Stromal cell of bone marrow (primary cell): ENCODE measurements around the gene ZFAND3.

ENCODE experiments used
- DNase-seq: peaks from one replicate; pipeline ENCODE4 v3.0.0-alpha.2; 2012; ENCODE audit warnings: low read depth

The ZFAND3 gene

DNA sequence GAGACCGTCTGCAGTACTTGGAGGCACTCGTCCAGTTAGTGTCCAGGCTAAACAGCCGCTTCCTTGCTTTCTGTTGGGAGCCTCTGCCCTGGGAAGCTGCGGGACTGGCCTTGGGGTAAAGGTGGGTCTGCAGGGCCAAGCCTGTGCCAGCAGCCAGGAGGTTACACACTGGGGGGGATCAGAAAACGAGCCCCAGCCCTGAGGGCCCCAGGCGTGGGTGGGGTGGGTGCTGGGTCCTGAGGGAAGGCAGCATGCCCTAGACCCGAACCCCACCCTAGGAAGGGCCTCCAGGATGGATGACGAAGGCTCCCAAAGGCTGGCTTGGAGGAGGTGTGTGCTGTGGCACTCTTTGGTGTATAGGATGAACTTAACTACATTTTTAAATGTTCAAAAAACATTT lies 335.2 kb downstream of the ZFAND3 start:
- no peak for DNase-seq

GRCh38 chr6:38155144-38155543 lies 335.6 kb downstream of the ZFAND3 start:
- DNase-seq = no peak

DNA sequence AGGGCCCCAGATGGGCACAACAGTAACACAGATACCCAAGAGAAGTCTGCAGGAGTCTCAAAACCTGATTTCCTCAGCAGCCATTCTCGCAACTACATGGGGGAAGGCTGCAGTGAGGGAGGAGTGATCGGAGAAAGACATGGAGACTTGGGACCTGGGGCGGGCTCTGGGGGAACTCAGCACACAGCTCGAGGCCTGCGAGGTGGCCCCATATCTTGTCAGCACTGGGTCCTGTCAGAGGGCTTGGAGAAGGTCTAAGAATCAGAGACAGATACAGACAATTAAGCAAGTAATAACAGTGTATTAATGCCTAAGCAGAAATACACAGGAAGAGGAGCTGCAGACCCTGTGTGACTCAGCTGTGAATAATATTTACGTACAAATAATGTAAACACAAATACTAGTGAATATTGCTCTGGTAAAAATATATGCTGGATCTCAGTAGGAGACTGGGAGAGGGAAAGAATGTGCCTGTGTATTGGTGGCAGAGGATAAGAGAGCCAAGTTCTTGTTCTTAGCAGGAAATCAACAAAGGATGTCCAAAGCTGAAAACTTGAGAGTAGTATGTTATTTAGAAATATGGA lies 336.2 kb downstream of the ZFAND3 start:
- no peak for DNase-seq

DNA sequence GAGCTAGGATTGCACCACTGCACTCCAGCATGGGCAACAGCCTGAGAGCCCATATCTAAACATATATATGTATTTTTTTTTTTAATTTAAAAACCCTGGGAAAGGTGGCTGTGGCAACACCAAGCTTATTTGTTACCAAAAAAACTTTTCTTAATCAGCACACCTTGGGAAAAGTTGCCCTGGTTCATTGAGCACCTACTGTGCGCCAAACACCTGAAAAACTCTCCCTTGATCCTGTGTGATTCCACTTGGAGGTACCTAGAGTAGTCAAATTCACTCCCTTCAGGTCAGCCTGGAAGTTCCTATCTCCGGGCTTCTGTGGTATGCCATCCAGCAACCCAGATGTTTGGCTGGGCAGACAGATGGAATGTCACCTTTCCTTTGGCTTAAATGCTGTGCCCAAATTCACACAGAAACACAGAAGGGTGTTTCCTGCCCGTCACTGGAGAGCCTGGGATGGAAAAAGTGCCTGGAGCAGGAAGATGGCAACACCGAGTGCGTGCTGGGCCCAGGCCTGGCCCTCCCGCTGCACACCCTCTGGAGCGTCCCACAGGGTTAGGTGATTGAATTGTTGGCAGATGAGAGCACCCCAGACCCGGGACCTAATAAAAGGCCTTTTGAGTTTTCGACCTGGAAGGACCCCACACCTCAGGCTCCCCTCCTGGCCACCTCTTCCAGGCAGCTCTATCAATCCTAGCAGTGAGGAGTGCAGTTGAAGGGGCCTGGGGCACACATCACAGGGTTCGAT lies 337.5 kb downstream of the ZFAND3 start:
- no peak for DNase-seq

- no peak for DNase-seq
Measured at GRCh38 chr6:38157905-38158304, 338.4 kb downstream of the ZFAND3 start.

DNA sequence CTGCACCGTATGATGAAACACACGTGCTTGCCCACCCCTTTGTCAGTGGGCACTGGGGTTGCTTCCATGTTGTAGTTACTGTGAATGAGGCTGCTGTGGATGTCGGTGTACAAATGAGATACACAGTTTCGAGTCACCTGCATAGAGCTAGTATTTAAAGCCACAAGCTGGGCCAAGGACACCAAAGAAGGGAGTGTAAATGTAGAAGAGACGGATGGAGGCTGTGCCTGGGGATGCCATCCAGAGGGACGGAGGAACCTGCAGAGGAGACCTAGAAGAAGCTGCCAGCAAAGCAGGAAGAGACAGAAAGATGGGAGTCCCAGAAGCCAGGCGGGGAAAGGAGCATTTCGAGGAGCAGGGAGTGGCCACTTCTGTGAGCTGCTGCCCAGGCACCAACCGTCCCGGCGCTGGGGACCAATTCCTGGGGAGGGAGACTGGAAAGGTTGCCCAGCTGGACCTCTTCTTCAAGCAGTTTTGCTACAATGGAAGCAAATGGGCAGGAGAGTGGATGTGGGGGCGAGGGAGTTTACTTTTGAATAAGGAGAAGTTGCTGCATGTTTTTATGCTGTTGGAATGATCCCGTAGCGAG lies 339.3 kb downstream of the ZFAND3 start:
- no peak for DNase-seq

DNA sequence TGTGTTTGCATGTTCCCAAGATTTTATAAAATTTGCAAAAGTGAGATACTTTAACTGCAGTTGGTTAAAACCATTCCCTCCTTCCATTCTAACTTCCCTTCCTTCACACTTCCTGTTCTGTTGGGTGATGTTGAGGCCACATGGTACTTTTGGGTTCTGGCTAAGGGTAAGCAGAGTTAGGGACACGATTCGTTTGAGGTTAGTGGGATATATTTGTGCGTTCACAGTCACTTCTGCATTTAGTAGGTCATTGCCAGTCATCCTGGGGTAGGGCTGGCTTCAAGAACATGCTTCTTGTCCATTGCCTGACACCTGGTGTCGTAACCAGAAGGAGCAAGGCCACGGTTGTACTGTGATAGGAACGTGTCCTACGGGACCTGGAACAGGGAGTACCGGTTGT lies 340.1 kb downstream of the ZFAND3 start:
- no peak for DNase-seq

DNA sequence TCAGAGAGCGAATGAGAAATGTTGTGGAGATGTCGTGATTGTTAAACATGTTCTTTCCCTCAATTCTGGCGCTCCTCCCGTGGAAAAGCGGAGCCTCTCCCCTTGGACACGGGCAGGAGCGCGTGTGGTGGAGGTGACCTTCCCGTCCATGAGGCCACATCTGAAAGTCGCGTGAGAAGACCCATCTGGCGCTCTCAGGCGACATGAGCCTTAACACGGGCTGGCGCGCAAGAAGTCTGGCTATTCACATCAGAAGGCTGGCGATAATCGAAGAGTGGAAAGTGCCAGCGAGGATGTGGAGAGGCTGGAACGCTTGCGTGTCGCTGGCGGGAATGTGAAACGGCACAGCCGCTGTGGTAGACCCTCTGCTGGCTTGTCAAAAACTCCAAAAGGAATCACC lies 341.3 kb downstream of the ZFAND3 start:
- DNase-seq = no peak

GRCh38 chr6:38161331-38161730 lies 341.8 kb downstream of the ZFAND3 start:
- no peak for DNase-seq

- no peak for DNase-seq
Measured at GRCh38 chr6:38161754-38162492, 342.4 kb downstream of the ZFAND3 start.

GRCh38 chr6:38162493-38163185 lies 343.1 kb downstream of the ZFAND3 start:
- no peak for DNase-seq

DNA sequence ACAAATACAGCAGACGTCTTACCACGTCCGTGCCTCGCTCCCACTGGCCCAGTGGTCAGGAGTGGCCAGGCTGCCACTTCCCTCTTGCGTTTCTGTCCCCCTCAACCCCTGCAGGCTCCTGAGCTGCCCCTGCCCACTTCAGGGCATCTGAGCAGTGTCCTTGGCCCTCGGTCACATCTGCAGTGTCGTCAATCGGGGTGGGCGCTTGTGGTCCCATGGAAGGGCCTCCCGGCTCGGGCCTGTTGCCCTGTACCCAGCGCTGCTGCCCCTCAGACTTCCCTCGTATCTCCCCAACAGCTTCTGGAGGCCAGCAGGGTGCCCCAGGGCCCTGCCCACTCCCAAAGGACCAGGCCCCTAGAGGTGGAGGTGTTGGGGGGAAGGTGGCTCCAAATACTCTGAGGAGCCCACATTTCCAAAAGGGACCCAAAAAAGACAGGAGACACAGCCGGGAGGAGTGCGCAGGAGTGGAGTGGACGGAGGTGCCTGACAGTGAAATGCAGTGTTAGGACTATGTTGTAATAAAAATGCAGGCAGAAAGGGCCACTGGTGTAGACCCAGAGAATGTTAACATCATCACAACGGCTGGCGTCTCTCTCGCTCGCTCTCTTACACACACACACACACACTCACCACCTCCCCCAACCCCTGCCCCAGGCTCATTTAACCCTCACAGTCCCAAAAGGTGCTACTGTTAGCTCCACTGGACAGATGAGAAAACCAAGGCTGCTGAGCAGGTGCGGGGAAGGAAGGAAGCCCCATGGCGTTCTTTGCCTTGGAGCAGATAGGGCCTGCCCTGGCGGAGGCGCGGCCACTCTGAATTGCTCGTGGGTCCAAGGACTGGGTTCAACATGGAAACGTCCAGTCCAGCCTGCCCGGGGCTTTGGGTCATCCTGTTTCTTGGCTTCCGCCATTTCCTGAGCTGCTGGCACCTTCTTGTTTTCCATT lies 343.9 kb downstream of the ZFAND3 start:
- no peak for DNase-seq

- no peak for DNase-seq
Measured at GRCh38 chr6:38164131-38164481, 344.6 kb downstream of the ZFAND3 start.

- DNase-seq = no peak
Measured at GRCh38 chr6:38164671-38165108, 345.2 kb downstream of the ZFAND3 start.

DNA sequence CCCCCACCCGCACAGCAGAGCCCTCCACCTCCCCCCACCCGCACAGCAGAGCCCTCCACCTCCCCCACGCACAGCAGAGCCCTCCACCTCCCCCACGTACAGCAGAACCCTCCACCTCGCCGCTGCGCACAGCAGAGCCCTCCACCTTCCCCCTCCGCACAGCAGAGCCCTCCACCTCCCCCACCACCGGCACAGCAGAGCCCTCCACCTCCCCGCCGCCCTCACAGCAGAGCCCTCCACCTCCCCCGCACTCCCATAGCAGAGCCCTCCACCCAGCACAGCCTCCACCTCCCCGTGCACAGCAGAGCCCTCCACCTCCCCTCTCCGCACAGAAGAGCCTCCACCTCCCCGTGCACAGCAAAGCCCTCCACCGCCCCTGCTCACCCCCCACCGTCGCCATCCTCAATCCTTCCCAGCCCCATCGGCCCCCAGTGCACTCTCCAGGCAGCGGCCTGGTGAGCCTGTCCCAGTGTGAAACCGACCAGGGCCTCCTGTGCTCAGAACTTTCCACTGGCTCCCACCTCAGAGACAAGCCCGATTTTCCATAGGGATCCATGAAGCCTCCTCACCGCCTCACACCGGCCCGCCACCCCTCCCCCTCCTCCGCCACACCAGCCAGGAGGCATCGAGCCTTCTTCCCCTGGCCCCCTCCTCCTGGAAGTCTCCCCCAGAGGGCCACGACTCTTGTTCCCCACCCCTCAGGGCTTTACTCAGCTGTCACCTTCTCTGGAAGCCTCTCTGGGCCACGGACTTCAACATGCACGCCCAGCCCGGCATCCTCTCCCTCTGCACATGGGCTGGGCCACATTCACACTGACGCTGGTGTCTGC lies 347.1 kb downstream of the ZFAND3 start:
- DNase-seq = no peak

DNA sequence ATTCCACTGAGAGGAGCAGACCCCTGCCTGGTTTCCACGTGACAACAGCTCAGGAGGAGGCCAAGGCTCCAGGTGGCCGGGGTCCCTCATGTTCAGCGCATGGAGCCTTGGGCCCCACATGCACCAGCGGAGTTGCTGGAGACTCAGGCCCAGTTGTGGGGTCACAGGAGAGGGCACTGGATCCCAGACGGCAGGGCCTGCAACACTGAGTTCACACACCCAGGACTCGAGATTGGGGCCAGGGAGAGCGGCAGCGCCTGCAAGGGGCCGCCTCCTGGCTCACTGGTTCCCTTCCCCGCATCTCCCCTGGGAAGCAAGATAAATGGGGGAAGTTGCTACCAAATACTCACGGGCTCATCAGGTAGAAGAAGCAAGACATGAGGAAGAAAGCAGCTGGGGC lies 348.1 kb downstream of the ZFAND3 start:
- DNase-seq = no peak

DNA sequence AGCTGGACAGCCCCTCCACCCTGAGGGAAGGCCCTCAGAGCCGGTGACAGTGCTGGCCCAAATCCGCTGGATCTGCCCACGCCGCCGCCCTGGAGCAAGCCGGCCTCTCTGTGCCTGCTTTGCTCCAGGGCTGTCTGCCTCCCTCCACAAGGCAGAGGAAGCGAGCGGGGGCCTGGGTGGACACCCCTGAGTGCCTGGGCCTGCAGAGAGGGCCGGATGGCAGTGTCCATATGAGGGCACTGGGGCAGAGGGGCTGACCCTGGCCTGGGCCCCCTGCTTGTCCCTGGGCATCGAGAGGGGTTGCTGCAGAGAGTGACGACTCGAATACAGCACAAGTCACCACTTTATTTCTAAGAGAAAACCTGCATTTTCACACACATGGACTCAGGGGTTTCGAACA lies 348.6 kb downstream of the ZFAND3 start:
- DNase-seq = no peak

DNA sequence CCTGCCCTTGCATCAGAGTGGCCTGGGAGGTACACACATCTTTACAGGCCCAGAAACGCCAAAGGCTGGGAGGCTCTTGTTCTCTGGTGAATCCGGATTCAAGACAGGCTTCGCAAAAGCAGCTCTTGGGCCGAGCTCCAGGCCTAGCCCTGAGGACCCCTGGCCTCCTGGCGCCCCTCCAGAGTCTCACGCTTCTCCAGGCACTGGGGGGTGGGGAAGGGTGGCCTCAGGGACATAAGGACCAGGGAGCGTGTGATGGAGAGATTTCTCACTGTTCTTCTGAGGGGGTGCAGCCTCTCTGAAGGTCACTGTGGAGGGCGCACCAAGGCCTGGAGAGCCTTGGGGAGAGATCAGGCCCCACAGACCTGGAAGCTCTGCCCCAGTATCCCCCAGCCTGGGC lies 349.2 kb downstream of the ZFAND3 start:
- DNase-seq = no peak

DNA sequence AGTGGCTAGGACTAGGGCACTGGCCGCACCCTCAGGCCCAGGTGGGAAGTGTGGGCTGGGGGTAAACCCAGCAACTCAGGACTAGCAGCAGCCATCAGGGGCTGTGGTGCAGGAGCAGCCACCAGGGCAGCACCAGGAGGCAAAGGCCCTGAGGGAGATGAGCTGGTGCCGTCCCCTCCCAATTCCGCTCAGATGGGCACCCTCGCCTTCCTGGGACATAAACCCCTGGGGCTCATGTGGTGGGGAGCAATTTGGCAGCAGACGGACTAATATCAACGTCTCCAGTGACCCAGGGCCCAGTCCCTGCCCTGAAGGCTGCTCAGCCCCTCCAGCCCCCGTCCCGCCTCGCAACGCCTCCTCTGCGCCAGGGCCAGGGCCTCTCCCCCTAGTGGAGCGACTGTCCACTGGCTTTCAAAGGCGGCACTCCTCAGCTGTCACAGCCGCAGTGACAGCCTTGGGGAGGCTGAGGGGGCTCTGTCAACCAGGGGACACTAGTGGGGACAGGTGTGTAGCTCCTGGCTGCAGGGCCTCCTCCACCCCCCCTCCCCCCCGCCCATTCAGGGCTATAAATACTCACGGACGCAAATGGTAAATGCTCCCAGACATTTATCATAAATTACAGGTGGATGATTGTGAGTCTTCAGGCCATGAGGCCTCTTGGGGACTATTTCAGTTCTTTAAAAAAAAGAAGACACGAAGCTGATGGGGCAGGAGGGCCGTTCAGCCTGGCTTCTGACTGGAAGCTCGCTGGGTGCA lies 349.9 kb downstream of the ZFAND3 start:
- no peak for DNase-seq
